Measurements from ENCODE around the gene COL6A3.

- TF ChIP-seq CTCF (IDR thresholded peaks at IDR 0.05): no peak
- TF ChIP-seq POLR2AphosphoS5 (IDR thresholded peaks at IDR 0.05): peak; percentile 35 to 74 (median 60)
These were observed 35.4 kb upstream of the COL6A3 start for GRCh38 chr2:237449193-237449881.

Measured in sigmoid colon (tissue), 4 donors.